Neural progenitor cell (in vitro differentiated cells): ENCODE data around the gene PRUNE2. TPM values are rescaled to one million over a fixed set of nuclear protein-coding genes. Genes with fewer than 3 reads are reported as not detected.

Source experiments
- DNase-seq: peaks from one replicate; pipeline ENCODE4 v3.0.0-alpha.2; 2016; ENCODE audit warnings: low spot score
- H2AFZ ChIP-seq: fragments of 200-600 bp; sonication (generic); replicated peaks from 2 replicates; pipeline ENCODE4 v1.6.1; 2016; ENCODE audit warnings: antibody characterized with exemption
- H3F3A ChIP-seq: fragments of 200-600 bp; sonication (generic); 2 replicates; pipeline ENCODE4 v1.6.1; 2016; ENCODE audit warnings: antibody characterized with exemption, low read depth
- H3K27ac ChIP-seq: fragments of 200-600 bp; sonication (generic); 2 replicates; pipeline ENCODE4 v1.5.1; 2016; ENCODE audit warnings: mild to moderate bottlenecking
- H3K27me3 ChIP-seq: fragments of 200-600 bp; sonication (generic); 2 replicates; pipeline ENCODE4 v1.6.1; 2016; ENCODE audit warnings: mild to moderate bottlenecking, moderate library complexity
- H3K36me3 ChIP-seq: fragments of 200-600 bp; sonication (generic); 2 replicates; pipeline ENCODE4 v1.5.1; 2016
- H3K4me1 ChIP-seq: fragments of 200-600 bp; sonication (generic); 2 replicates; pipeline ENCODE4 v1.6.1; 2016; ENCODE audit warnings: mixed run types
- H3K4me2 ChIP-seq: fragments of 200-600 bp; sonication (generic); 2 replicates; pipeline ENCODE4 v1.6.1; 2016
- H3K4me3 ChIP-seq: fragments of 200-600 bp; sonication (generic); 2 replicates; pipeline ENCODE4 v1.5.1; 2016
- H3K79me2 ChIP-seq: fragments of 200-600 bp; sonication (generic); 2 replicates; pipeline ENCODE4 v1.6.1; 2016; ENCODE audit warnings: low read depth
- H3K9ac ChIP-seq: fragments of 200-600 bp; sonication (generic); 2 replicates; pipeline ENCODE4 v1.6.1; 2016
- H3K9me3 ChIP-seq: fragments of 200-600 bp; sonication (generic); 2 replicates; pipeline ENCODE4 v1.5.1; 2016; ENCODE audit warnings: low read depth
- H4K20me1 ChIP-seq: fragments of 200-600 bp; sonication (generic); 2 replicates; pipeline ENCODE4 v1.6.1; 2016; ENCODE audit warnings: low read depth
- H3K27ac Mint-ChIP-seq: 3 replicates; pipeline ENCODE4 v1.8.0; 2021; ENCODE audit warnings: mixed read lengths
- H3K27me3 Mint-ChIP-seq: 2 replicates; pipeline ENCODE4 v1.8.0; 2022; ENCODE audit warnings: low read depth, mild to moderate bottlenecking, inconsistent platforms, moderate library complexity, mixed read lengths; ENCODE audit not compliant: insufficient read depth
- H3K36me3 Mint-ChIP-seq: 3 replicates; pipeline ENCODE4 v1.8.0; 2021; ENCODE audit warnings: mixed read lengths
- H3K4me1 Mint-ChIP-seq: 3 replicates; pipeline ENCODE4 v1.8.0; 2021; ENCODE audit warnings: mixed read lengths
- H3K4me3 Mint-ChIP-seq: 3 replicates; pipeline ENCODE4 v1.8.0; 2021; ENCODE audit warnings: mild to moderate bottlenecking, moderate library complexity, mixed read lengths
- H3K9me3 Mint-ChIP-seq: 3 replicates; pipeline ENCODE4 v1.8.0; 2020; ENCODE audit warnings: mixed read lengths
- EZH2 ChIP-seq: fragments of 200-600 bp; sonication (generic); IDR thresholded peaks from 2 replicates; pipeline ENCODE4 v1.6.1; 2017; ENCODE audit warnings: antibody characterized with exemption, mild to moderate bottlenecking, moderate library complexity
- EZH2phosphoT487 ChIP-seq: fragments of 200-600 bp; sonication (generic); IDR thresholded peaks from 2 replicates; pipeline ENCODE4 v1.6.1; 2017; ENCODE audit warnings: antibody characterized with exemption
- total RNA-seq: library from RNA; depleted of rRNA; stranded (reverse); fragments of >200 nt; gene quantifications from 2 replicates; pipeline ENCODE4 v1.2.3, GENCODE V29; 2015; ENCODE audit warnings: low replicate concordance
- TF ChIP-seq, protein P1 (sequence below): fragments of 200-600 bp; sonication (generic); IDR thresholded peaks from 2 replicates; pipeline ENCODE4 v1.5.1; 2017; ENCODE audit warnings: antibody characterized with exemption, mild to moderate bottlenecking

PRUNE2 gene
- total RNA-seq, 1 donor from 2014 or later: 28.2 TPM

DNA sequence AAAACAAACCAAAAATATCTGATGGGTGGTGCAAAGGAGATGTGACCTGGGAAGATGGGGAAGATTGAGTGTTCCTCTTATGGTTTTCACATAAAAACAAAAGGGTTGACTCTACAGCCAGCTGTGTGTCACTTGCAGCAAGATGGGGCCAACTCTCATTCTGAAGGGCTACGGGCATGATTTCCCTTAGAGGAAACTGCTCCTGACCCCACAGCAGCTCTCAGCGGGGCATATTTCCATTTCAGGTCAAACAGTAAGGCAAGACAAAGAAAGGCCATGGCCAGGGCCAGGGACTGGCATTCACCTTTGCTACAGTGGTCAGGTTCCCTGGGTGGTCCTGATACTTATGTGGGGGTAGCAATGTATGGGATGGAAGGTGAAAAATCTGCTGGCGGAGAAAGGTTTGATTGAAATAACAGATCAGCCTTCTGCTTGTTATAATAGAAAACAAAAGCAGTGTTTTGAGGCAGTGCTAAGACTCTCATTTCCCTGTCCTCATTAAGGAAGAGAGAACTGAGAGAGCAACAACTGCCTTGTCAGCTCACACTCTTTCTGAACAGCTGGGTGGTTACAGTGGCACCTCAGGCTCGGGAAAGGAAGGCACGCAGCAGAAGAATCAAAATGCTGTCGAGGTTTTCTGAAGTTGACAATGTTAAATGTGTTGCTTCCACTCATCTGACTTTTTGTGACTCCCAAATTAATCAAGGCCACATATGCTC lies 262.4 kb downstream of the PRUNE2 start:
- Mint-ChIP-seq H3K4me3 (no peak overlapping the region), H3K27me3 (no peaks in the 10 kb centered on the region), H3K27ac (peak overlapping the region; percentile 8), H3K36me3 (peaks cover 7% of the 10 kb centered on the region), H3K4me1 (peaks cover 40% of the 10 kb centered on the region), H3K9me3 (no peaks in the 10 kb centered on the region)
- H3K4me1 ChIP-seq: peaks cover 18% of the 10 kb centered on the region
- H3K9ac ChIP-seq: no peak overlapping the region
- no peaks in the 10 kb centered on the region for H3K27me3 ChIP-seq
- H3K36me3 ChIP-seq: no peaks in the 10 kb centered on the region
- H3K27ac ChIP-seq: no peak overlapping the region
- H3K9me3 ChIP-seq: no peaks in the 10 kb centered on the region
- H4K20me1 ChIP-seq: no peaks in the 10 kb centered on the region
- no peaks in the 10 kb centered on the region for H3F3A ChIP-seq
- H3K4me3 ChIP-seq: no peak overlapping the region
- TF ChIP-seq EZH2 (no peak), EZH2phosphoT487 (no peak)
- TF ChIP-seq, protein P1, sequence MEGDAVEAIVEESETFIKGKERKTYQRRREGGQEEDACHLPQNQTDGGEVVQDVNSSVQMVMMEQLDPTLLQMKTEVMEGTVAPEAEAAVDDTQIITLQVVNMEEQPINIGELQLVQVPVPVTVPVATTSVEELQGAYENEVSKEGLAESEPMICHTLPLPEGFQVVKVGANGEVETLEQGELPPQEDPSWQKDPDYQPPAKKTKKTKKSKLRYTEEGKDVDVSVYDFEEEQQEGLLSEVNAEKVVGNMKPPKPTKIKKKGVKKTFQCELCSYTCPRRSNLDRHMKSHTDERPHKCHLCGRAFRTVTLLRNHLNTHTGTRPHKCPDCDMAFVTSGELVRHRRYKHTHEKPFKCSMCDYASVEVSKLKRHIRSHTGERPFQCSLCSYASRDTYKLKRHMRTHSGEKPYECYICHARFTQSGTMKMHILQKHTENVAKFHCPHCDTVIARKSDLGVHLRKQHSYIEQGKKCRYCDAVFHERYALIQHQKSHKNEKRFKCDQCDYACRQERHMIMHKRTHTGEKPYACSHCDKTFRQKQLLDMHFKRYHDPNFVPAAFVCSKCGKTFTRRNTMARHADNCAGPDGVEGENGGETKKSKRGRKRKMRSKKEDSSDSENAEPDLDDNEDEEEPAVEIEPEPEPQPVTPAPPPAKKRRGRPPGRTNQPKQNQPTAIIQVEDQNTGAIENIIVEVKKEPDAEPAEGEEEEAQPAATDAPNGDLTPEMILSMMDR: no peak
- H3K4me2 ChIP-seq: no peak overlapping the region
- no peaks in the 10 kb centered on the region for H3K79me2 ChIP-seq
- H2AFZ ChIP-seq: no peak overlapping the region
- no peak for DNase-seq

GRCh38 chr9:76642701-76643209 lies 263.2 kb downstream of the PRUNE2 start:
- no peaks in the 10 kb centered on the region for H3K27me3 Mint-ChIP-seq
- no peak for TF ChIP-seq EZH2
- TF ChIP-seq, protein P1: no peak
- TF ChIP-seq EZH2phosphoT487: no peak
- H3K4me3 Mint-ChIP-seq: no peak overlapping the region
- Histone ChIP-seq H3K79me2 (no peaks in the 10 kb centered on the region), H2AFZ (no peak overlapping the region), H3K9me3 (no peaks in the 10 kb centered on the region), H3K27ac (no peak overlapping the region), H3K36me3 (no peaks in the 10 kb centered on the region), H3K9ac (no peak overlapping the region), H3K4me3 (no peak overlapping the region), H3K4me1 (peaks cover 21% of the 10 kb centered on the region), H3K4me2 (no peak overlapping the region), H4K20me1 (no peaks in the 10 kb centered on the region), H3K27me3 (no peaks in the 10 kb centered on the region), H3F3A (no peaks in the 10 kb centered on the region)
- no peak overlapping the region for H3K27ac Mint-ChIP-seq
- peaks cover 40% of the 10 kb centered on the region for H3K4me1 Mint-ChIP-seq
- H3K9me3 Mint-ChIP-seq: no peaks in the 10 kb centered on the region
- H3K36me3 Mint-ChIP-seq: peaks cover 7% of the 10 kb centered on the region
- no peak for DNase-seq

- no peak for DNase-seq
Observed at GRCh38 chr9:76642074-76642473, 263.8 kb downstream of the PRUNE2 start.

More at GRCh38 chr9:76642074-76642473, 263.8 kb downstream of the PRUNE2 start:
- H3K4me1 Mint-ChIP-seq: peaks cover 40% of the 10 kb centered on the region
- H3K4me1 ChIP-seq: peaks cover 21% of the 10 kb centered on the region
- H3K27ac Mint-ChIP-seq: no peak overlapping the region
- no peaks in the 10 kb centered on the region for H3F3A ChIP-seq
- no peaks in the 10 kb centered on the region for H3K9me3 ChIP-seq
- no peaks in the 10 kb centered on the region for H3K36me3 ChIP-seq
- H3K9ac ChIP-seq: no peak overlapping the region
- no peaks in the 10 kb centered on the region for H4K20me1 ChIP-seq
- no peak overlapping the region for H3K4me3 ChIP-seq
- H2AFZ ChIP-seq: no peak overlapping the region
- H3K27me3 Mint-ChIP-seq: no peaks in the 10 kb centered on the region
- peaks cover 7% of the 10 kb centered on the region for H3K36me3 Mint-ChIP-seq
- H3K27me3 ChIP-seq: no peaks in the 10 kb centered on the region
- H3K9me3 Mint-ChIP-seq: no peaks in the 10 kb centered on the region
- no peak overlapping the region for H3K4me3 Mint-ChIP-seq
- TF ChIP-seq EZH2: no peak
- TF ChIP-seq, protein P1: no peak
- TF ChIP-seq EZH2phosphoT487: no peak
- H3K79me2 ChIP-seq: no peaks in the 10 kb centered on the region
- no peak overlapping the region for H3K4me2 ChIP-seq
- H3K27ac ChIP-seq: no peak overlapping the region
